Measurements from ENCODE around the gene HMX3. TPM values are rescaled to one million over a fixed set of nuclear protein-coding genes. Genes with fewer than 3 reads are reported as not detected.

Gene HMX3
- polyA plus RNA-seq, 1 donor from 2014 or later = not detected

- Histone ChIP-seq H2AFZ (ENCODE audit: low read depth, low read length) (no peak overlapping the region), H3K36me3 (ENCODE audit: insufficient read depth, low read length) (no peaks in the 10 kb centered on the region), H4K20me1 (ENCODE audit: insufficient read depth) (no peaks in the 10 kb centered on the region), H3K9ac (ENCODE audit: low read length) (no peak overlapping the region), H3K4me2 (ENCODE audit: low read length) (no peak overlapping the region), H3K9me2 (ENCODE audit: insufficient read depth, low read length) (no peaks in the 10 kb centered on the region), H3K79me2 (replicated peaks; ENCODE audit: insufficient read depth, low read length) (no peaks in the 10 kb centered on the region), H3K4me3 (ENCODE audit: low read length) (no peak overlapping the region), H3K27ac (ENCODE audit: low read length) (no peak overlapping the region), H3K9me3 (ENCODE audit: low read length) (no peaks in the 10 kb centered on the region), H3F3A (ENCODE audit: insufficient read depth, low read length, poor library complexity, severe bottlenecking) (no peaks in the 10 kb centered on the region), H3K27me3 (ENCODE audit: insufficient read depth, low read depth, low read length) (peaks cover 3% of the 10 kb centered on the region)
- no peak for TF ChIP-seq POLR2AphosphoS5 (IDR thresholded peaks at IDR 0.05)
- TF ChIP-seq EZH2 (IDR thresholded peaks at IDR 0.05; ENCODE audit: borderline replicate concordance, insufficient read depth, low read length, poor library complexity, severe bottlenecking) = no peak
- no peak for TF ChIP-seq EP300 (conservative IDR thresholded peaks at IDR 0.05; ENCODE audit: poor library complexity, severe bottlenecking)
- TF ChIP-seq TAF1 (IDR thresholded peaks at IDR 0.05; ENCODE audit: low read depth) = no peak
- no peak for TF ChIP-seq MXI1 (conservative IDR thresholded peaks at IDR 0.05; ENCODE audit: poor library complexity, severe bottlenecking)
Observed at GRCh38 chr10:123102673-123103072, 33.1 kb upstream of the HMX3 start.

- no peaks in the 10 kb centered on the region for H3K9me3 ChIP-seq (ENCODE audit: low read length)
- H2AFZ ChIP-seq (ENCODE audit: low read depth, low read length) = no peak overlapping the region
- no peak overlapping the region for H3K27ac ChIP-seq (ENCODE audit: low read length)
- no peaks in the 10 kb centered on the region for H3K27me3 ChIP-seq (ENCODE audit: insufficient read depth, low read depth, low read length)
- no peak overlapping the region for H3K4me3 ChIP-seq (ENCODE audit: low read length)
- no peak overlapping the region for H3K9ac ChIP-seq (ENCODE audit: low read length)
- TF ChIP-seq TAF1 (IDR thresholded peaks at IDR 0.05; ENCODE audit: low read depth) (no peak), EP300 (conservative IDR thresholded peaks at IDR 0.05; ENCODE audit: poor library complexity, severe bottlenecking) (no peak), CTCF (IDR thresholded peaks at IDR 0.05; ENCODE audit: poor library complexity, severe bottlenecking) (no peak), EZH2 (IDR thresholded peaks at IDR 0.05; ENCODE audit: borderline replicate concordance, insufficient read depth, low read length, poor library complexity, severe bottlenecking) (no peak), POLR2AphosphoS5 (IDR thresholded peaks at IDR 0.05) (no peak), REST (IDR thresholded peaks at IDR 0.05; ENCODE audit: borderline replicate concordance) (no peak), SMC3 (conservative IDR thresholded peaks at IDR 0.05; ENCODE audit: poor library complexity) (no peak), MXI1 (conservative IDR thresholded peaks at IDR 0.05; ENCODE audit: poor library complexity, severe bottlenecking) (no peak), RAD21 (conservative IDR thresholded peaks at IDR 0.05) (no peak)
- no peak overlapping the region for H3K4me2 ChIP-seq (ENCODE audit: low read length)
- H4K20me1 ChIP-seq (ENCODE audit: insufficient read depth) = no peaks in the 10 kb centered on the region
- no peaks in the 10 kb centered on the region for H3K9me2 ChIP-seq (ENCODE audit: insufficient read depth, low read length)
- H3K79me2 ChIP-seq (replicated peaks; ENCODE audit: insufficient read depth, low read length) = no peaks in the 10 kb centered on the region
- H3F3A ChIP-seq (ENCODE audit: insufficient read depth, low read length, poor library complexity, severe bottlenecking) = no peaks in the 10 kb centered on the region
- H3K36me3 ChIP-seq (ENCODE audit: insufficient read depth, low read length) = no peaks in the 10 kb centered on the region
Observed at GRCh38 chr10:123103944-123104343, 31.8 kb upstream of the HMX3 start.
